Measurements from ENCODE around the gene TMEM250. TPM values are rescaled to one million over a fixed set of nuclear protein-coding genes. Genes with fewer than 3 reads are reported as not detected.

Gene TMEM250
- total RNA-seq, 2 donors from 2014 or later: 38.9 to 40.1 TPM

GRCh38 chr9:136081113-136081825 lies 37.4 kb downstream of the TMEM250 start:
- ATAC-seq (ENCODE audit: insufficient number of reproducible peaks, low FRiP score, low read depth) (no peak), DNase-seq (ENCODE audit: low spot score) (no peak)
- H3K27ac ChIP-seq: no peak overlapping the region
- peaks cover 4% of the 10 kb centered on the region for H3K36me3 ChIP-seq
- no peaks in the 10 kb centered on the region for H3K27me3 ChIP-seq (replicated peaks; ENCODE audit: insufficient read depth)
- H3K4me3 ChIP-seq: no peak overlapping the region
- no peaks in the 10 kb centered on the region for H3K9me3 ChIP-seq
- no peak for TF ChIP-seq CTCF (IDR thresholded peaks at IDR 0.05)
- H3K4me1 ChIP-seq (ENCODE audit: control insufficient read depth in 1 of 2, low read depth in 2 of 2): peaks cover 15 to 64% of the 10 kb centered on the region in 2 donors

- no peak for TF ChIP-seq CTCF (IDR thresholded peaks at IDR 0.05)
- H3K4me1 ChIP-seq (ENCODE audit: control insufficient read depth in 1 of 2, low read depth in 2 of 2): peaks cover 11 to 58% of the 10 kb centered on the region in 2 donors
Observed at GRCh38 chr9:136080716-136081112, 38.0 kb downstream of the TMEM250 start.

GRCh38 chr9:136079916-136080246 lies 38.8 kb downstream of the TMEM250 start:
- no peak for TF ChIP-seq CTCF (IDR thresholded peaks at IDR 0.05)
- ATAC-seq (ENCODE audit: insufficient number of reproducible peaks, low FRiP score, low read depth) (no peak), DNase-seq (ENCODE audit: low spot score) (no peak)
- peak overlapping the region in 1 of 2 donors; percentile 43 for H3K27ac ChIP-seq
- H3K4me1 ChIP-seq (ENCODE audit: control insufficient read depth in 1 of 2, low read depth in 2 of 2): peaks cover 14 to 52% of the 10 kb centered on the region in 2 donors
- H3K4me3 ChIP-seq: no peak overlapping the region
- peaks cover 6% of the 10 kb centered on the region for H3K36me3 ChIP-seq
- no peaks in the 10 kb centered on the region for H3K9me3 ChIP-seq
- H3K27me3 ChIP-seq (replicated peaks; ENCODE audit: insufficient read depth): no peaks in the 10 kb centered on the region

More at GRCh38 chr9:136080716-136081112, 38.0 kb downstream of the TMEM250 start:
- Histone ChIP-seq H3K9me3 (no peaks in the 10 kb centered on the region), H3K36me3 (peaks cover 4% of the 10 kb centered on the region), H3K27me3 (replicated peaks; ENCODE audit: insufficient read depth) (no peaks in the 10 kb centered on the region), H3K4me3 (no peak overlapping the region), H3K27ac (no peak overlapping the region)
- DNase-seq (ENCODE audit: low spot score) (no peak), ATAC-seq (ENCODE audit: insufficient number of reproducible peaks, low FRiP score, low read depth) (no peak)

- no peak for DNase-seq (ENCODE audit: low spot score)
- ATAC-seq (ENCODE audit: insufficient number of reproducible peaks, low FRiP score, low read depth): no peak
- no peak for TF ChIP-seq CTCF (IDR thresholded peaks at IDR 0.05)
- H3K9me3 ChIP-seq: no peaks in the 10 kb centered on the region
- H3K36me3 ChIP-seq: peaks cover 10% of the 10 kb centered on the region
- no peaks in the 10 kb centered on the region for H3K27me3 ChIP-seq (replicated peaks; ENCODE audit: insufficient read depth)
- H3K27ac ChIP-seq: peak overlapping the region in 1 of 2 donors; percentile 43
- H3K4me1 ChIP-seq (ENCODE audit: control insufficient read depth in 1 of 2, low read depth in 2 of 2): peaks cover 12 to 52% of the 10 kb centered on the region in 2 donors
- H3K4me3 ChIP-seq: peak overlapping the region; percentile 26
Observed at GRCh38 chr9:136079211-136079915, 39.3 kb downstream of the TMEM250 start.

- DNase-seq (ENCODE audit: low spot score): no peak
- no peak overlapping the region for H3K27ac ChIP-seq
- no peaks in the 10 kb centered on the region for H3K9me3 ChIP-seq
- peaks cover 12 to 52% of the 10 kb centered on the region in 2 donors for H3K4me1 ChIP-seq (ENCODE audit: control insufficient read depth in 1 of 2, low read depth in 2 of 2)
- H3K27me3 ChIP-seq (replicated peaks; ENCODE audit: insufficient read depth): no peaks in the 10 kb centered on the region
- no peak for ATAC-seq (ENCODE audit: insufficient number of reproducible peaks, low FRiP score, low read depth)
- H3K4me3 ChIP-seq: no peak overlapping the region
- peaks cover 10% of the 10 kb centered on the region for H3K36me3 ChIP-seq
- TF ChIP-seq CTCF (IDR thresholded peaks at IDR 0.05): no peak
Observed at GRCh38 chr9:136078498-136079011, 40.1 kb downstream of the TMEM250 start.

Data from thoracic aorta (tissue), 2 donors.